ENCODE data around the gene AP5S1.

Gene AP5S1

GRCh38 chr20:3802524-3803239, 17.7 kb upstream of the AP5S1 start:
- Histone ChIP-seq H3K27ac (ENCODE audit: low read length) (no peak overlapping the region), H3K36me3 (ENCODE audit: control insufficient read depth, low read depth, low read length) (peaks cover 29% of the 10 kb centered on the region), H3K27me3 (ENCODE audit: control insufficient read depth, insufficient read depth, low read length) (no peaks in the 10 kb centered on the region), H3K4me3 (ENCODE audit: low read length) (no peak overlapping the region), H3K9me3 (ENCODE audit: control insufficient read depth, low read depth, low read length) (no peaks in the 10 kb centered on the region), H3K9ac (ENCODE audit: low read length) (no peak overlapping the region), H3K4me1 (ENCODE audit: control insufficient read depth, low read depth, low read length) (peaks cover 32% of the 10 kb centered on the region)

GRCh38 chr20:3803289-3803688, 17.1 kb upstream of the AP5S1 start:
- Histone ChIP-seq H3K27ac (ENCODE audit: low read length) (no peak overlapping the region), H3K9me3 (ENCODE audit: control insufficient read depth, low read depth, low read length) (no peaks in the 10 kb centered on the region), H3K9ac (ENCODE audit: low read length) (no peak overlapping the region), H3K4me1 (ENCODE audit: control insufficient read depth, low read depth, low read length) (peaks cover 32% of the 10 kb centered on the region), H3K4me3 (ENCODE audit: low read length) (no peak overlapping the region), H3K36me3 (ENCODE audit: control insufficient read depth, low read depth, low read length) (peaks cover 29% of the 10 kb centered on the region), H3K27me3 (ENCODE audit: control insufficient read depth, insufficient read depth, low read length) (no peaks in the 10 kb centered on the region)

- Histone ChIP-seq H3K4me3 (ENCODE audit: low read length) (no peak overlapping the region), H3K4me1 (ENCODE audit: control insufficient read depth, low read depth, low read length) (peaks cover 30% of the 10 kb centered on the region), H3K27ac (ENCODE audit: low read length) (no peak overlapping the region), H3K9me3 (ENCODE audit: control insufficient read depth, low read depth, low read length) (no peaks in the 10 kb centered on the region), H3K36me3 (ENCODE audit: control insufficient read depth, low read depth, low read length) (peaks cover 29% of the 10 kb centered on the region), H3K27me3 (ENCODE audit: control insufficient read depth, insufficient read depth, low read length) (no peaks in the 10 kb centered on the region), H3K9ac (ENCODE audit: low read length) (no peak overlapping the region)
Observed at GRCh38 chr20:3803854-3804253, 16.5 kb upstream of the AP5S1 start.

GRCh38 chr20:3804254-3804751, 16.0 kb upstream of the AP5S1 start:
- Histone ChIP-seq H3K4me3 (ENCODE audit: low read length) (no peak overlapping the region), H3K4me1 (ENCODE audit: control insufficient read depth, low read depth, low read length) (peaks cover 25% of the 10 kb centered on the region), H3K27me3 (ENCODE audit: control insufficient read depth, insufficient read depth, low read length) (no peaks in the 10 kb centered on the region), H3K36me3 (ENCODE audit: control insufficient read depth, low read depth, low read length) (peaks cover 29% of the 10 kb centered on the region), H3K9me3 (ENCODE audit: control insufficient read depth, low read depth, low read length) (no peaks in the 10 kb centered on the region), H3K9ac (ENCODE audit: low read length) (no peak overlapping the region), H3K27ac (ENCODE audit: low read length) (no peak overlapping the region)

GRCh38 chr20:3804781-3805180, 15.6 kb upstream of the AP5S1 start:
- no peaks in the 10 kb centered on the region for H3K27me3 ChIP-seq (ENCODE audit: control insufficient read depth, insufficient read depth, low read length)
- H3K4me3 ChIP-seq (ENCODE audit: low read length), result no peak overlapping the region
- peaks cover 29% of the 10 kb centered on the region for H3K36me3 ChIP-seq (ENCODE audit: control insufficient read depth, low read depth, low read length)
- peaks cover 20% of the 10 kb centered on the region for H3K4me1 ChIP-seq (ENCODE audit: control insufficient read depth, low read depth, low read length)
- H3K27ac ChIP-seq (ENCODE audit: low read length), result no peak overlapping the region
- H3K9ac ChIP-seq (ENCODE audit: low read length), result no peak overlapping the region
- H3K9me3 ChIP-seq (ENCODE audit: control insufficient read depth, low read depth, low read length), result no peaks in the 10 kb centered on the region

GRCh38 chr20:3808544-3808943, 11.8 kb upstream of the AP5S1 start:
- H3K4me1 ChIP-seq (ENCODE audit: control insufficient read depth, low read depth, low read length), result peaks cover 14% of the 10 kb centered on the region
- H3K4me3 ChIP-seq (ENCODE audit: low read length), result no peak overlapping the region
- no peaks in the 10 kb centered on the region for H3K27me3 ChIP-seq (ENCODE audit: control insufficient read depth, insufficient read depth, low read length)
- no peaks in the 10 kb centered on the region for H3K9me3 ChIP-seq (ENCODE audit: control insufficient read depth, low read depth, low read length)
- H3K9ac ChIP-seq (ENCODE audit: low read length), result no peak overlapping the region
- H3K36me3 ChIP-seq (ENCODE audit: control insufficient read depth, low read depth, low read length), result peaks cover 8% of the 10 kb centered on the region
- H3K27ac ChIP-seq (ENCODE audit: low read length), result no peak overlapping the region

GRCh38 chr20:3811467-3812258, 8.7 kb upstream of the AP5S1 start:
- H3K27ac ChIP-seq (ENCODE audit: low read length), result no peak overlapping the region
- H3K36me3 ChIP-seq (ENCODE audit: control insufficient read depth, low read depth, low read length), result no peaks in the 10 kb centered on the region
- H3K9ac ChIP-seq (ENCODE audit: low read length), result no peak overlapping the region
- no peak overlapping the region for H3K4me3 ChIP-seq (ENCODE audit: low read length)
- peaks cover 20% of the 10 kb centered on the region for H3K4me1 ChIP-seq (ENCODE audit: control insufficient read depth, low read depth, low read length)
- no peaks in the 10 kb centered on the region for H3K9me3 ChIP-seq (ENCODE audit: control insufficient read depth, low read depth, low read length)
- no peaks in the 10 kb centered on the region for H3K27me3 ChIP-seq (ENCODE audit: control insufficient read depth, insufficient read depth, low read length)

GRCh38 chr20:3812259-3812681, 8.1 kb upstream of the AP5S1 start:
- no peaks in the 10 kb centered on the region for H3K9me3 ChIP-seq (ENCODE audit: control insufficient read depth, low read depth, low read length)
- no peaks in the 10 kb centered on the region for H3K36me3 ChIP-seq (ENCODE audit: control insufficient read depth, low read depth, low read length)
- H3K4me1 ChIP-seq (ENCODE audit: control insufficient read depth, low read depth, low read length), result peaks cover 15% of the 10 kb centered on the region
- no peak overlapping the region for H3K27ac ChIP-seq (ENCODE audit: low read length)
- no peak overlapping the region for H3K9ac ChIP-seq (ENCODE audit: low read length)
- H3K27me3 ChIP-seq (ENCODE audit: control insufficient read depth, insufficient read depth, low read length), result no peaks in the 10 kb centered on the region
- H3K4me3 ChIP-seq (ENCODE audit: low read length), result no peak overlapping the region

- Histone ChIP-seq H3K4me1 (ENCODE audit: control insufficient read depth, low read depth, low read length) (peaks cover 6% of the 10 kb centered on the region), H3K9me3 (ENCODE audit: control insufficient read depth, low read depth, low read length) (no peaks in the 10 kb centered on the region), H3K27me3 (ENCODE audit: control insufficient read depth, insufficient read depth, low read length) (no peaks in the 10 kb centered on the region), H3K4me3 (ENCODE audit: low read length) (no peak overlapping the region), H3K36me3 (ENCODE audit: control insufficient read depth, low read depth, low read length) (no peaks in the 10 kb centered on the region), H3K9ac (ENCODE audit: low read length) (no peak overlapping the region), H3K27ac (ENCODE audit: low read length) (no peak overlapping the region)
Observed at GRCh38 chr20:3812975-3813847, 7.1 kb upstream of the AP5S1 start.

- Histone ChIP-seq H3K36me3 (ENCODE audit: control insufficient read depth, low read depth, low read length) (no peaks in the 10 kb centered on the region), H3K9me3 (ENCODE audit: control insufficient read depth, low read depth, low read length) (no peaks in the 10 kb centered on the region), H3K9ac (ENCODE audit: low read length) (no peak overlapping the region), H3K27me3 (ENCODE audit: control insufficient read depth, insufficient read depth, low read length) (no peaks in the 10 kb centered on the region), H3K4me1 (ENCODE audit: control insufficient read depth, low read depth, low read length) (peaks cover 6% of the 10 kb centered on the region), H3K4me3 (ENCODE audit: low read length) (no peak overlapping the region), H3K27ac (ENCODE audit: low read length) (no peak overlapping the region)
Observed at GRCh38 chr20:3813848-3814581, 6.3 kb upstream of the AP5S1 start.
